Cardiac fibroblast (primary cell): Measurements from ENCODE around the gene OPA1.

Experiments used
- DNase-seq, 2 donors: peaks; one replicate each; pipeline versions ENCODE4 v3.0.0 to v3.0.0-alpha.2; 2010; ENCODE audit warnings: low read depth in 2 of 2
- H3K4me3 ChIP-seq, 2 donors: replicated peaks in 1 of 2; 1 replicate in 1 of 2; 2 replicates in 1 of 2; pipeline ENCODE4 v1.5.1; 2011; ENCODE audit warnings: low read depth in 2 of 2, low read length in 2 of 2, mild to moderate bottlenecking in 2 of 2, moderate library complexity in 1 of 2
- CTCF ChIP-seq: IDR thresholded peaks from one replicate; pipeline ENCODE4 v1.5.1; 2011; ENCODE audit warnings: low read depth, mild to moderate bottlenecking, low read length, inconsistent platforms

Gene OPA1

GRCh38 chr3:193688834-193689714 lies 96.1 kb downstream of the OPA1 start:
- no peak overlapping the region for H3K4me3 ChIP-seq
- no peak for TF ChIP-seq CTCF

GRCh38 chr3:193693774-193694173 lies 100.8 kb downstream of the OPA1 start:
- H3K4me3 ChIP-seq: no peak overlapping the region
- no peak for TF ChIP-seq CTCF
- DNase-seq: no peak

More at GRCh38 chr3:193688834-193689714, 96.1 kb downstream of the OPA1 start:
- DNase-seq: no peak

- no peak for TF ChIP-seq CTCF
- peak in 1 of 2 donors; percentile 7 for DNase-seq
- no peak overlapping the region for H3K4me3 ChIP-seq
Measured at GRCh38 chr3:193701953-193702635, 109.1 kb downstream of the OPA1 start.

GRCh38 chr3:193702967-193703366 lies 110.0 kb downstream of the OPA1 start:
- peak; percentile 4 to 27 for DNase-seq
- TF ChIP-seq CTCF: no peak
- no peak overlapping the region for H3K4me3 ChIP-seq

GRCh38 chr3:193704431-193704830 lies 111.4 kb downstream of the OPA1 start:
- no peak overlapping the region for H3K4me3 ChIP-seq
- no peak for DNase-seq
- TF ChIP-seq CTCF: no peak

- no peak for DNase-seq
- no peak overlapping the region for H3K4me3 ChIP-seq
- no peak for TF ChIP-seq CTCF
Measured at GRCh38 chr3:193708270-193708669, 115.3 kb downstream of the OPA1 start.
